ENCODE data around the gene HOXA7. TPM values are rescaled to one million over a fixed set of nuclear protein-coding genes. Genes with fewer than 3 reads are reported as not detected.

Gene HOXA7
- total RNA-seq, 1 donor from 2014 or later = 20.5 TPM

DNA sequence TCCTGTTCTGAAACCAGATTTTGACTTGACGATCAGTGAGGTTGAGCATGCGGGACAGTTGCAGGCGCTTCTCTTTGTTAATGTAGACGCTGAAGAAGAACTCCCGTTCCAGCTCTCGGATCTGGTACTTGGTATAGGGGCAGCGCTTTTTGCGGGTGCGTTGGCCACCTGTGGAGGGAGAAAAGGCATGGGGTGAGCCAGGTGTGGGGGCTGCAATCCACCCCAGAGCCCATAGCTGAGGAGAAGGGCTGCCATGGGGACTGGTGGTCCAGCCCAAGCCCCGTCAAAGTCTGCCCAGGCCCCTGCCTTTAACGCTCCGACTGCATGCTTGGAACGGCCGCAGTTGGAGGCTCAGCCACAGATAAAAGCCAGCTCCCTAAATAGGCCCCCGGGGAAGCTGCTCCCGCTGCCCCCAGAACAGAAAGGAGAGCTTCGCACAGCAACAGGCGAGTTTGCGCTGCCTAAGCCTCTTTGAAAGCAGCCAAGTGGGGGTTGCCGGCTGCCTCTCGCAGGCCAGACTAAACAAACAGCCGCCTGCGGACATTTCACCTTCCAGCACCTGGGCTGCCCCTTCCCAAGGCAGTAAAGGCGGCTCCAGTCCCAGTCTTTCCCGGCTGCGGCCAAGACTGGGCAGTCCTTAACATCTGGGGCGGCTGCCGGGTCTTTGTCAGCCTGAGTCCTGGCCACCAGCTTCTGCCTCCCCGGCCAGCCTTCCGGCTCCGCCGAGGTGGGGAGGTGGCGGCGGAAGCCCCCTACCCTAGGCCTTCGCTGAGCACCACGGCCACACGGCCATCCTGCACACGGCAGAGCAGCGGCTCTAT, 26.6 kb upstream of the HOXA7 start:
- no peak for DNase-seq (ENCODE audit: low read depth)

DNA sequence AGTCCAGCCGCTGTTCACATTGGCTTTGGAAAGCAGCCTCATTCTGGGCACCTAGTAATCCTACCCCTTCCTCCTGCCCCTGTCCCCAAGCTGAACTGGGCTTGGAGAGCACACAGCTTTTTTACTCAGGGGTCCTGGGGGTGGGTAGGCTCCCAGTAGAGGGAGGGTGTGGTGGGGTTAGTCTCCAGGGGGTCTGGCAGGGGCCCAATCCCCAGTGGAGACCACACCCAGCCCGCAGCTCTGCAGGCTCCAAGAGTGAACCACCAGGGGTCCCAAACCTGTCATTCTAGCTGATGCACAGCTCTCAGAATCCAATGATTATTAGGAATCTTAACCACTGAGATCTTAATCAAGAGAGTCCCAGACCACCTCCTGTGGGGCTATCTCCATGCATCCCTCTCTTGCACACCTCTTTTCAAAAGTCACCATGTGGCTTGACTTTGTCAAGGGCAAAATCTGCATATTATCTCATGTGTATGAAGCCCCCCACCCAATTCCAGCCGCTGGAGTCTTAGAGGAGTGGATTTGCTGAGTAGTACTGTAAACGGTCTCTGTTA, 25.9 kb upstream of the HOXA7 start:
- DNase-seq (ENCODE audit: low read depth) = no peak

DNA sequence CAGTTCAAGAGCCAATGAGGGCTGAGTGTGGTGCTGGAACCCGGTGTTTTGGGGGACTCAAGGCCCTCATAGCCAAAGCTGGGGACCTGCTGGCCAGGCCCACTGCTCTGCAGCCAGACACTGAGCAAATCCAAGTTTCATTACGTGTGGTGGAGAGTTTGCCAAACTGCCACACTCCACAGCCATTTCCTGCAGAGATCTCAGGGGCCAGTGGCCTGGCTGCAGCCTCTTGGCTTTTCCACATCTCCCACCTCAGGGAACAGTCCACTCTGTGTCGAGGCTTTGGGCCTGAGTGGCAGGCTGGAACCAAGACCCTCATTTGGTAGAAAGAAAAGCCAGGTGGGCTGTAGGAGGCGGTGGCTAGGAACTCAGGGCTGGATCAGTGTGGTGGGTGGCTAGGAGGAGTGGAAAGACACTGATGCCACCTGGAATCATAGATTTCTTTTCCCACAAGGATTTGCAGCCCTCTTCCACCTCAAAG, 25.4 kb upstream of the HOXA7 start:
- DNase-seq (ENCODE audit: low read depth) = no peak

DNA sequence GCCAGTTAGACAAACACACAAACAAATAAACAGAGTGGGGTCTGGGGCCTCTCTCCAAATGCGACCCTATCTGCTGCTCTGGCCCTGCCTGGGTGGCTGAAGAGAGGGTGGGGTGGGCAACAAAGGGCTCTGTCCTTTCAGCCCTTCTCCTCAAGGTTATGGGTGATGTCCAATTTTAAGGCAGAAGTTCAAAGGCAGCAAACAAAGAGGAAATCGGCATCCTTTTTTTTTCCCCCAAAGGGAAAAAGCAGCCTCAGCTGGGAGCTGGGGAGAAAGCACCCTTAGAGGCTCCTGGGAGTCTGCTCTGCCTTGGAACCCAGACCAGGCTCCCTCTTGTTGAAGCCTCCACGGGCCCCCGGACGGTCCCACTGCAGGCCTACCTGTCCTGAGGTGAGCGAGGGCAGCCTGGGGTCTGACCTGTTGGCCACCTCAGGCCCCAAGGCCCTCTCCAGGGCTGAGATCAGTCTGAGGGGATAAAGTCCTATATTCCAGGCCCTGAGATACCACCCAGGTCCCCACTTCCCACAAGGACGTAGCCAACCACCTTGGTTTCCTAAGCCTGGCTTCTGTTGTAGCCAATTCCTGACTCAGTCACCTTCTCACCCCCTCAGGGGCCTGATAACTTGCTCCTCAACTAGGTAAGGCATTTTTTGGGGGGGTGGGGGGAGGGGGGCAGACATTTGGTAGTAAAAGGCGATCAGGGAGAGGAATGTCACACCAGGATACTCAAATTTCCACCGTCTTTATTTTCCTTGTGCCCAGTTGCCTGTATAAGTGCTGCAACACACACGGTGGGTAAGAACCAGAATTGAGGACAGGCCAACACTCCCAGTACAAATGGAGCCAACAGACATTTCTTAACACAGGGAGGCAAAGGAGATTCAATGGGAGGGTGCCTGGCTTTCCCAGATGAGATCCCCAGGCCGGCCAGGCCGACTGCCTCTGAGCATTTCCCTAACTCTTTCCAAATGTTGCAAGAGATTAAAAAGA, 24.3 kb upstream of the HOXA7 start:
- no peak for DNase-seq (ENCODE audit: low read depth)

DNA sequence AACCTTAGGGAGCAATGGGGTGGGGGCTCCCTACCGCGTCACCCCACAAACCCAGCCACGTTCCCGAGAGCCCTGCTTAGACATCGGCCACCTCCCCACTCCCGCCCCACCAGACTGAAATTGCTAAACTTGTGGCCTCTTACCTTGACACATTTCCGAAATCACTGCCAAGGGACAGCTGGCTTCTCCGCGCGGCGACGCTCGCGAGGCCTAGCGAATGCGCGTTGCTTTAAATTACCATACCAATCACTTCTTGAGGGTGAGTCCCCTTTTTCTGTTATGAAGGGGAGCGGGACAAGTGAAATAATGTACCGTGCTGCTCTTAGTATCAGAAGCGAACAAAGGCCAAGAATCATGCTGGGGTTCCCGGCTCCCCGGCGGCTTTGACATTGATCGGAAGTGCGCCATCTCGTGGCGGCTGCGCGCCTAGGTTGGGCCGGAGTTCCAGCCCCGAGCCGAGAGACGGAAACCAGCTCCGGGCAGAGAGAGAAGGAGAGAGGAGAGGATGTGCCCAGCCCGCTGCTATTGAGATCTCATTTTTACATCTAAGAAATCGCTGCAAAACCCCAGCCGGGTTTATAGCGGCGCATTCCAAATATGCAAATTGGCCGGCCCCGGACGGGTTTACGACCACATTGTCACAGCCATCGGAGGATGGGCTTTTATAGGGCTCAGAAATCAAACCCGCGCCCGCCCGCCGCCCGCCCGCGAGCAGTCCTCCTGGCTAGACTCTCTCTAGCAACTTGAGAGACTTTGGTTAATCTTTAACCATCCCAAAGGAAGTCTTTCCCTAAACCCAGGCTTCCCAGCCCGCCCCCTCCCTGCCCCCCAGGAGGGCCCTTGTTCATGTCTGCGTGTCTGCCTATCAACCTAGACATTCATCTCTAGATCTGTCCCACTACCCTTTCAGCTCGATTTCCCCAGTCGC, 23.3 kb upstream of the HOXA7 start:
- peak; percentile 83 for DNase-seq (ENCODE audit: low read depth)

DNA sequence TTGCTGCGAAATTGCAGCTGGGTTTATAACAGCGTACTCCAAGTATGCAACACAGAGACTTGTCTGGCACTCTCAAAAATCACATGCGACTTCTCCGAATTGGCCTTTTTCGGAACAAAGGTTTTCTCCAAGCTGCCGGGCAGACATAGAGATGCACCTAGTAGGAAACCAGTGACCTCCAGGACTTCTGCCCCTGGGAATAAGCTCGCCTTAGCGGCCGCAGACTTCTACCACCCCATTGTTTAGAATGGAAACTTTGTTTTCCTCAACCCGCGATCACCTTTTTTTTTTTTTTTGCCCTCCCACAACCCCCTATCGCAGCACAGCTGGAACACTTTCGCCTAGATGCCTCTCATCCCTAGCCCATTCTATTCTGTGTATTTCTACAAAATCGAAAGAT, 22.6 kb upstream of the HOXA7 start:
- DNase-seq (ENCODE audit: low read depth) = no peak

DNA sequence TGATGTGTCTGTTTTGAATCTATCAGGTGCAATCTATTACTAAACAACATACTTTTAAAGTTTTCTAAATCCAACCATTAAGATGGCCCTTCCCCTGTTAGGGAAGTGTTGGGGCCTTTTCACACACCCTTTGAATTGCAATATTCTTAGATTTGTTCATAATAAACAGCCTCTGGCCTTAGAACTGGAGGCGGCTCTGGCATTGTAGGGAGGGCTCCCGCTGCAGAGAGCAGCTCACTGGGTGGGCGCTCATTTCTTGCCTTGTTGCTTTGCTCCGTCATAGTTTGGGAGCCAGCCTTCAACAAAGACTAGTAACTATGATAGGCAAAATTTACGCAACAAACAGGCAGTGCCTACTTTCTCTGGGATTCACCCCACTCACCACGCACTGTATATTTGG, 21.9 kb upstream of the HOXA7 start:
- DNase-seq (ENCODE audit: low read depth) = no peak

DNA sequence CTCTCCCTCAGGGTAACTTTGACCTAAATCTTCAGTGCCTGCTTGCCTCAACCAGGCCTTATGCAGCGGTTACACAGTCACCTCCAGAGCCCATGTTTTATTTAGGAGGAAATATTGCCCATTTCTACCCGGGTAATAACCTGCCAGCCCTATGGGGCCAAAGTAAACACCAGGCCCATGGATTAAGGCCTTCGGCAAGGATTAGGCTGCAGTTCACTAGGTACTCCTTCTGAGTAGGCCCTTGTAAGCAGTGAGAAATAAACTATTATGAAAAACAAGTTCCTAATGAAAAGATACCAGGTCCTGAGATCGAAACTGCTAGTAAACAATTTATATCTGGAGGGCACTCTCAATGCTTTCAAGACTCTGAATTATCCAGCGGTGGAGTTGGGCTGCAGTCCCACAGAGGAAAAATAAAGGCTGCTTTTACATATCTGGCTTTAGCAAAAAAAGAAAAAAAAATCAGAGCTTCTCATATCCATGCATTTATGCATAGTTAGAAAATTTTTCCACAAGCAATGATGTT, 21.4 kb upstream of the HOXA7 start:
- DNase-seq (ENCODE audit: low read depth) = no peak

DNA sequence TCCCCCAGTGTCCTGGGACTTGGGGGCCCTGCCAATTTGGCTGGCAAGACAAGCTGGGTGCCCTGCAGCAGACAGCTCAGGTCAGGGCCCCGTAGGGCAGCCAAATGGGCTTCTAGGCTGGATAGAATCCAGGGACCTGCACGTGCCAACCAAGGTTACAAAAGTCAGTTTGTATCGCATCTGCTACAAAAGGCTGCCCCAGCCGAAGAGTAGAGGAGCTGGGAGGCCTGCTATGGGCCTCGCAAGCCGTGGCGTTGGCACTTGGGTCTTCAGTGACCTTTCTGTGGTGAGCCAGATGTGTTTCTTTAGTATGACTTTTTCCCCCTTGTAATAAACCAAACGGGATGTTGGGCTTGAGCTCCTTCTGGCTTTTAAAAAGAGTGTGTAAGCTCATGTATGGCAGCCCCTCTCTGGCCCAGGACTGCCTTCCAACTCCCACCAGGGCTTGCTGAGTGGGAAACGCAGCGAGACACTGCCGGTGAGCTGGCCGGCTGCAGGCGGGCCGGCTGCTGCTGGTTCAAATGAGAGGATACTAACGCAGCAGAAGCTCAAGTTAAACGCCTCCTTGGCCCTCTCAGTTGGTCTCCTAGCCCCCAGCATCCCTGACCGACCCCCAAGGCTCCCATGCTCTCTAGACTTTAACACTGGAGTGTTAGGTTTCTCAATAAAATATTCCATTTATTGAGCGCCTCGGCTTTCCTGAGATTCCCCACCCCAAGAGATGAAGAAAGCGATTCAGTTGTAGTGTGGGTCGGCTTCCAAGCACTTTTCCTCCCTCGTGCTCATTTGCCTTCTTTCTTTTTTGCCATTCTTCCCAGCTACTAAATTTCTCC, 20.7 kb upstream of the HOXA7 start:
- DNase-seq (ENCODE audit: low read depth) = no peak

DNA sequence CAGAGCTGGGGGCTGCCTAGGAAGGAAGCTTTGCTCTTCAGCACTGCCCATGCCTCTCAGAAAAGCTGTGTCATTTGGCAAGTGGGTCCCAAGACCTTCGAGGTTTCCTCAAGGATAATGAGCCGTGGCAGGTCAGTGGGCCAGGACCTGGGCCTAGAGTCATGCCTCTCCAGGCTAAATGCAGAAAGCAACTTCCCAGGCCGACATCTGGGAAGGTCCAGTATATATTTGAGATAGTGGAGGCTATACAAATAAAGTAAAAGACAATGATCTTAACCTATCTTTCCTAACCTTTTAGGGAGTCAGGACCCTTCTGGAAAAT, 20.0 kb upstream of the HOXA7 start:
- no peak for DNase-seq (ENCODE audit: low read depth)

DNA sequence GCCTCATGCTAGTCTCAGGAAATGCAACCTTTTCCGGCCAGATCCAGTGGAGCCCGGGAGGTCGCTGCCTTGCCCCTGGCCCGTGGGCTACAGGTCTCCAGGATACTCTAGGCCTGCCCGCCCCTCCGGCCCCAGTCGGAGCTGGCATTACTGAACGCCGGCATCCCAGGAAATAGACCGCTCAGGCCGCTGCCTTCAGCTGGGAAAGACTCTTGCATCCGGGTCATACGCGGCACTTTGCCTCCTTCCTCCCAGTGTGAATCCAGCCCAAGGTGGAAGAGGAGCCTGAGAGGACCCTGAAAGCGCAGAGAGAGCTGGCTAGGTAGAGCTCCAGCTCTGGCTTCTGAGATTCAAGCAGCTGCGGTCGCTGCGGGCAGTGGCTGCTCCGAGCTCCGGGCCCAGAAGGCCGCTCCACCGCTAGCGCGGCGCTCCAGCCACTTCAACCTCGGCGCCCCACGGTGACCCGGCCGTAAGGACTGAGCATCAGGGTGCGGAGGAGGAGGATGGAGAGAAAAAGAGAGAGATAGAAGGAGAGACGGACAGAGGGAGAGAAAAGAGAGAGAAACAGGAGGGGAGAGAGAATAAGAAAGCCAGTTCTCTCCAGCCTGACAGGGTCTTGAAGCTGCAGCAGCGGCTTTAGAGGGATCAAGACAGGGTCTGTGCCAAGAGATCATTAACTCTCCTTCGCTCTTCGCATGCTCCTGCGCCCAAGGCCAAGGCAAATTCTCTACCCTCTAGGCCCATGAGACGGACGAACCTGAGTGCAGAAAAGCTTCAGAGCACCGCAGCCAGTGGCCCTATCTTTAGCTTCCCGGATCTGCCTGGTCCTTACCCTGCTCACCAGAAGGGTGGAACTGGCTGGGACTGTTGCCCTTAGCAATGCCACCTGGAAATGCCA, 19.4 kb upstream of the HOXA7 start:
- DNase-seq (ENCODE audit: low read depth) = no peak

DNA sequence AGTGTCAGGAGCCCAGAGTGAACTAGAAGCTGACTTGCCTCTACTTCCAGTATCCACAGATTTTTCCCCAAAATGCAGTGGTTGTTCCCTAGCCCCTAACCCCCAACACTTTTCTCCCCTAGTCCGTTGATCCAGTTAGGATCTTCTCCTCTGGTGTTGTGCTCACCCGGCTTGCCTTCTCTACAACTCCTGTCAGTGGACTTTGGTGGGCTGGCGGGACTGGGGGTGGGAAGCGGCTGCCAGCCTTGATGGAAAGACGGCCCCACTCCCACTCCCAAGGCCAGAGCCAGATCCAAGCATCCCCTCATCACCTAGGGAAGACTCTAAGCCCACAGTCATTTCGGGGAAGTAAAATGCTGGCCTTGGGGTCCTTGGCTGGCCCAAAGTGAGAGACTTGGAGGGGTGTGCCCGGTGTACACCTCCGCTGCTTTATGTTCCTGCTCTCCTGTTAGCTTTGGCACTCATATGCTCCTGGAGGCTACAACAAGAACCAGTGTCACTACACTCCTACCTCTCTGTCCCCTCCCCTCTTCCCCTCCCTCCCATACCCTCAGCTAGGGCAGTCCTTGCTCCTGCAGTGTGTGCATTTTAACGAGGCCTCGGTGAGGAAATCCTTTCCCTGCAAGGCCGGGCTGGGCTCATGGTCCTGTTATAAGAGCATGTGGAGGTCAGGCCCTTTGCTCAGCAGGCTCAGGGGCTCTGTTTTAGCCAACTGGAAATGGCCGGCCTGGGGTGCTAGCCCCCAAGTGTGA, 18.6 kb upstream of the HOXA7 start:
- DNase-seq (ENCODE audit: low read depth) = no peak

DNA sequence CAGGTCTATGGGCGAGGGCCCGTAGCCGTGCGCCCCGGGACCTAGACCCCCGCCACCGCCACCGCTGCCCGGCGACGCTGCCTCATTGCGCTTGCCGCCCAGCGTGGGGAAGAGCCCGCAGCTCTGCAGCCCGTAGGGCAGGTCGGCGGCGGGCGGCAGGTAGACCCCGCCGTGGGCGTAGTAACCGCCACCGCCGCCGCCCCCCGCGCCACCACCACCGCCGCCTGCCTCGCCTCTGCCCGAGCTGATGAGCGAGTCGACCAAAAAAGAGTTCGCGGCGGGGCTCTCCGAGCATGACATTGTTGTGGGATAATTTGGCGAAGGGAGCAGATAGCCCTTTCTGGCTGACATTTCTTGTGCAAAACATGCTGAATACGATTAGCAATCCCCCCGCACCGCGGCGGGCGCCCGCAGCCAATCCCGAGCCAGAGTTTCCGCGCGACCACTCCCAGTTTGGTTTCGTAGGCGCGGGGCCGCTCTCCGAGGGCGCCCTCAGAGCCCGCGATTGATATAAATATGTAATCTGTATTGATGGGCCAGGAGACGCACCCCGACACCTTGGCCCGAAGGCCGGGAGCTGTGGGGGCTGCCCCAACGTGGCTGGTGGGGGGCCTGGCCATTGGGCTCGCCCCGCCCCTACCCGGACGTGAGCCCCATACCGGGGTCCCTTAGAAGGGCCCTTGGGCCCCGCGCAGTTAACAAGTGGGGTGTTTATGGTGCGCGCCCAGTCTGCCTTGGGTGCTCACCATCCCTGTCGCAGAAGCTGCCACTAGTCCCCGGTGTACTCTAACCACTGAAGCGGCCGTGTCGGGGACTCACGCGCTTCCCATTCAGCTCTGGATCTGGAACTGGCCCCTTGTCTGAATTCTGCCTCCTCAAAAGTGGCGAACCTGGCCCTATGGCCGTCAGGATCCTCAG, 17.7 kb upstream of the HOXA7 start, which contains the start of gene HOXA10:
Gene HOXA10 (minus strand): TSS at position 365 of the 918 bp plus-strand sequence. CDS start 14 bp downstream, at position 351.
- peak; percentile 44 for DNase-seq (ENCODE audit: low read depth)

DNA sequence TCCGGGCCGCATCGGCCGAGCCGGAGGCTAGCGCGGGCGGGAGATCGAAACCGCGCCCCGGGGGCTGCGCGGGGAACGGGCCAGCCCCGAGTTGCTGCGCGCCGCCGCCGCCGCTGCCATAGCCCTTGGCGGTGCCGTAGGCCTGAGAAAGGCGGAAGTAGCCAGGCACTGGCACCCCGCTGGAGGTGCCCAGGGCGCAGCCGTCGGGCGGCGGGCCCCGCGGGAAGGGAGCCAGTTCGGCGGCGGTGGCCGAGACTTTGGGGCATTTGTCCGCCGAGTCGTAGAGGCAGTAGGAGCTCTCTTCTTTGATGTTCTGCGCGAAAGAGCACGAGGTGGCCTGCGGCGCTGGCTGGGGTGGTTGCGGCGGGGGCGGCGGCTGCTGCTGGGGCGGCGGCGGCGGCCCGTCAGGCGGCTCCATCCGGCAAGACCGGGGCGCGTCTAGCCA, 17.1 kb upstream of the HOXA7 start:
- DNase-seq (ENCODE audit: low read depth) = no peak

DNA sequence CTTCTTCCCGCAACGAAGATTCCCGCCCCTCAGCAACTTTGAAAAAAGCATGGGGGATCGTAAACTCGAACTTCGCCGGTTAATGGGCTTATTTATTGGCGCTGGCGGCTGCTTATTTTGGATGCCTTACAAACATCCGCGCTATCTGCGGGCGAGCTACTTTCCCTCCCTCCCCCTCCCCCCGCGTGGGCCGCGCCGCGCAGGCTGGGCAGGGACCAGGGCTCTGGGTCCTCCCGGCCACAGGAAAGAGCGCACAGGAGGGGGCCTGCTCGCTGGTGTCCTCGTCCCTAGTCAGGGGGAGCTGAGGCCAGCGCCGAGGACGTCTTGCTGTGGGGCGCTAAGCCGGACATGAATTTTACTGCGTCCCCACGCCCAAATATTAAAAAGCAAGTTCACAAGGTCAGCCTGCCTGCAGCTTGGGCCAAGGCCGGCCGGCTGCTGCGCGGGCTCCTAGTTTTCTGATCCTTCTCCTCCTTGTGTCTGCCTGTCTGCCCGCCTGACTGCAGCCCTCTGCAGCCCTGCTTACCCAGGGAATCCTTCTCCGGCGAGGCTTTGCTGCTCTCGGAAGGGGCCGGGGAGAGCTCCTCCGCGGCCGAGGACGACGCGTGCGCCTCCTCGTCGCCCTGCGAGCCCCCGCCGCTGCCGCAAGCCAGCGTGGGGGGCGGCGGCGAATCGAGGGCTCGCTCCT, 16.5 kb upstream of the HOXA7 start:
- peak; percentile 77 for DNase-seq (ENCODE audit: low read depth)

DNA sequence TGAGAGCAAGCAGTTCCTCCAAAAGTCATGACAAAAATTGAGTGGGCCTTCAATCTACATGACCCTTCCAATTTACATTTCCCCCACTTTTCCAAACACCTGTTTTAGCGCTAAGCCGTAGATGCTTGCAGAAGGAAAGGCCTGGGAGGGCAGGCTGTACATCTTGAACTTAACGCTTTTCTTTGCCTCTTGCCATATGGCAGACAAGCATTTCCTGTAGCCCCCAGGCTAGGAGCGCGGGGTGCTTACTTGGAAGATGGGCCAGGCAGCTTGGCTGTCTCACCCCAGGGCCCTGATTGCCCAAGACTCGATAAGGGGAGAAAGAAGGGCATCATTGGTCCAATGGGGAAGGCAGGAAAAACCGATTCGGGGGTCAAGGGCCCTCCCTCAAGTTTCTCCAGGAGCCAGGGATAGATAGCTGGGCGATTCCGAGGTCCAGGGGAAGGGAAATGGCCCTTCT, 15.9 kb upstream of the HOXA7 start:
- DNase-seq (ENCODE audit: low read depth) = no peak
